Measurements from ENCODE around the gene ORMDL3.
"Not testable (repeated sequence)": the region's sequence is repeated elsewhere in the genome, so short reads cannot be mapped to it uniquely, and the experiment has no call there.

ORMDL3 gene

GRCh38 chr17:39948489-39948828 is 21.1 kb upstream of the ORMDL3 start:
- not testable (repeated sequence) for DNase-seq

DNA sequence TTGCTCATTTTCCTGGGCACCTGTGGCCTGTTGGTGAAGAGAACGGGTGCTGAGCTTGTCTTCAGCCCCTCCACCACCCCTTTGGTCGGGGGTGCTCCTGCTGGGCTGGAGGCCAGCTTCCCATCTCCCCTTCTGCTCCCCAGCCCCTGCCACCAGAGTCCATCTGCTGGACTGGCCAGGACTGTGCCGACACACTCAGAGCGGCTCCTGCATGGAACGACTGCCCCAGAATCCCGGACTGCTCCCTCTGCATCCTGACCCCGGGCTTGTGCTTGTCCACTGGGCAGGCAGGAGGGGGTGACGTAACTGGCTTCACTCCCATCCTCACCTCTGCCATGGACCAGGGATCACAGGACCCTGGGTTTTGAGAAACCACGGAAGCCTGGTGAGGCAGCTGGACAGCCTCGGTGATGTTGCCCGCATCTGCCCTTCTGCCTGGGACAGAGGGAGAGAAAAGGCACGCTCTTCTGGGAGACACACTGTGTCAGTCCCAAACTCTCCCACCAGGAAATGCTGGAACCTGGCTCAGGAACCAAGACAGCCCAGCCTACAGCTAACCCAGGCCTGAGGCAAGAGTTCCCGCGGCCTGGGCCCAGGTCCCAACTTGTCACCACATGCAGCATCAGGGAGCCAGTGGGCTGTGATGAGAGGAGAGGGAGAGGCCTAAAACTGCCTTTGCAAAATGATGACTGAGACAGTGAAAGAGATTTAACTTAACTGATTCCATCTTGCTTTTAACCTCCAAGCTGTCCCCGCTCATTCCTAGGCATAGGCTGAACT is 19.3 kb upstream of the ORMDL3 start:
- no peak for DNase-seq

DNA sequence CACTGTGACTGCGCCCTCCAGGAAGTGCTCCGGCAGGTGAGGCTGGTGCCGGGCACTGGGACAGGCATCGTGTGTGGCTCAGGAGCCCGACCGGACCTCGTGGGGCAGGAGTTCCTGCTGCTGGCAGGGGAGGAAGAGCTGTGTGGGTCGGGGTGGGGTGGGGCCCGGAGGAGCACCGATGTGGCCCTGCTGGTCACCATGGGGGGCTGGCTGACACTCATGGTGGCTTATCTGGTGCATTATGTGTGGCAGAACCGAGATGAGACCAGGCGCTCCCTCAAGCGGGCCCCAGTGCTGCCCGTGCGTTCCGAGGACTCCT is 17.0 kb upstream of the ORMDL3 start:
- DNase-seq, result no peak

DNA sequence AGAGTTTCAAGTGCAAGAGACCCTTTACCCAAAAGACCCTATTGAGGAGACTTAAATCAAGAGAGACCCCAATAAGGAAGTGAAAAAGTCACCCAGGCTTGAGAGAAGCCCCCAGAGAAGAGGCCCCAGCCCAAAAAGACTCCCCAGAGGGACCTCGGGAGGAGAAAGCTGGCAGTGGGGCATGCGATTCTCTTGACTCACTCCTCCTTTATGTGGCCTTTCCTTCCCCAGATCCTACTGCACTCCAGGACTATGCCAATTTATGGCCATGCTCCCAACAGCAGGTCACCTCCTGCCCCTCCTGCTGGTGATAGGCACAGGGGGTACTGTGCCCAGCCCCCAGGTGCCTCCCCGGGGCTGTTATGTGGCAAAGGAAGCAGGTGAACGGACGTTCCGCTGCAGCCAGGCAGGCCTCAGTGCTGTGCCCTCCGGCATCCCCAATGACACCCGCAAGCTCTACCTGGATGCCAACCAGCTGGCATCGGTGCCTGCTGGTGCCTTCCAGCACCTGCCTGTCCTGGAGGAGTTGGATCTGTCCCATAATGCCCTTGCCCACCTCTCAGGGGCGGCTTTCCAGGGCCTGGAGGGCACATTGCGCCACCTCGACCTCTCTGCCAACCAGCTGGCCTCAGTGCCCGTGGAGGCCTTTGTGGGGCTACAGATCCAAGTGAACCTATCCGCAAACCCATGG is 16.4 kb upstream of the ORMDL3 start:
- no peak for DNase-seq

- no peak for DNase-seq
Measured at GRCh38 chr17:39939588-39940419, 12.4 kb upstream of the ORMDL3 start.

DNA sequence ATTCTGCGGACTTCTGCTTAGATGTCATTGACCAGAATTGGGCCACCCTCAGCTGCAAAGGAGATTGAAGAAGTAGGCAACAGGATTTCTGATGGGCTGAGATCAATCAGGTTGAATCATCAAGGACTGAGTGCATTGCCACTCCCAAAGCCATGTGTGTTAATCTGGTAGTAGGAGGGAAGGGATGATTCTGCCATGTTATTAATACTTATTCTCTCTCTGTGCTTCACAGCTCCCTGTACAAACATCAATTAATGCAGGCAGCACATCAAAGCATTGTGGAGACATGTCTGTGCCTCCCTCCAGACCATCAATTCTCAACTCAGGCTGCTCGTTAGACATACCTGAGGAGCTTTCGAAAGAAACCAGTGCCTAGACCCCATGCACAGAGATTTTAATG is 11.7 kb upstream of the ORMDL3 start:
- DNase-seq, result no peak

- no peak for DNase-seq
Measured at GRCh38 chr17:39938140-39938869, 10.9 kb upstream of the ORMDL3 start.

DNA sequence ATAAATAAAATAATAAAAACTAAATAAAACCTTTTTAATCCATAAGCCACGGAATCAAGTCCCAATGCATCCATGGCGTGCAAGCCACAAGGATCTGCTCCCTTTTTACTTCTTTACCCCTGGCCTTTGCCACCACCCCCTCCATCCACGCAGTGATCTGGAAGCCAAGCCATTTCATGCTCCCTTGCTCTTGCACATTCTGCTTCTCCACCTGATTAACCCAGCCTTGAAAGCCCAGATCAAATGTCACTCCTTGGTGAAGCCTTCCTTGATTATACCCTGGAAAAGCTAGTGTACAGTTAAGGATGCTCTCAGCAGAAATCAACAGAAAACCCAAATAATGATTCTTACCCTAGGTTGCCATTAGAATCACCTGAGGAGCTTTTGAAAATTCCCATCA is 10.0 kb upstream of the ORMDL3 start:
- DNase-seq, result no peak

DNA sequence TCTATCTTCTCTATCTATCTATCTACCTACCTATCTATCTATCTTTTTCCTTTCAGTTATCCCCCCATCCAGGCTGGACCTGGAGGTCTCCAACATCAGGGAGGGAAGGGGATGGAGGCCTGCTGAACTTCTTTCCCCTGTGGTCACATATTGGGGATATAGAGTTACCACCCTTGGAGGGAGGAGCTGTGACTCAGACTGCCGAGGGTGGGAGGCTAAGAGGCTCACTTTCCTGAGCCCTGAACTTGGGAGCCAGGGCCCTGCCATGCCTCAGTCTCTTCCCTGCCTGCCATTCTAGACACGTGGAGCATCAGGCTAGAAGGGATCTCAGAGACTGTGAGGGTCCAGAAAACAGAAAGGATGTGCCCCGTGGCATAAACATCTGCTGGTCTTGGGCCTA is 8.5 kb upstream of the ORMDL3 start:
- no peak for DNase-seq

GRCh38 chr17:39934324-39934723 is 6.9 kb upstream of the ORMDL3 start:
- no peak for DNase-seq

- DNase-seq, result no peak
Measured at GRCh38 chr17:39933912-39934311, 6.5 kb upstream of the ORMDL3 start.

DNA sequence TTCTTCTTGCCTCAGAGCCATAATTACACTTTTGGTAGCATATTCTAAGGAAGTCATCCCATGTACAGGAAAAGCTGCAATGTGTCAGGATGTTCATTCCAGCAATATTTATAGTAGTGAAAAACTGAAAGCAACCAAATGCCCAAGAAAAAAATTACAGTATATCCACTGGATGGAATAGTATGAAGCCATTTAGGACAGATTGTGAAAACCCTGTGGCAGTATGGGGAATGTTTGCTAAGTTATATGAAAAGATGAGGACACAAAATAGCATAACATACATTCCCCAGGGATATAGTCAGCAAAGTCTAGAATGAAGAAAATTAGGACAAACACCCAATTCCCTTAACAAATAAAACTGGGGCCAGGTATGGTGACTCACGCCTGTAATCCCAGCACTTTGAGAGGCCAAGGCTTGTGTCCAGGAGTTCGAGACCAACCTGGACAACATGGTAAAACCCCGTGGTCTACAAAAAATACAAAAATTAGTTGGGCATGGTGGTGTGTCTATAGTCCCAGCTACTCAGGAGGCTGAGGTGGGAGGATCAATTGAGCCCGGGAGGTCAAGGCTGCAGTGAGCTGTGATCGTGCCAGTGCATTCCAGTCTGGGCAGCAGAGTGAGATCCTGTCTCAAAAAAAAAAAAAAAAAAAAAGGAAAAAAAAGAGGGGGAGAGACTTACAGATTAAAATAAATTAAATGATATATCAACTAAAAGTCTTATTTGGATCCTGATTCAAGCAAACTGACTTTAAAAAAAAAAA is 2.4 kb upstream of the ORMDL3 start:
- DNase-seq, result no peak

DNA sequence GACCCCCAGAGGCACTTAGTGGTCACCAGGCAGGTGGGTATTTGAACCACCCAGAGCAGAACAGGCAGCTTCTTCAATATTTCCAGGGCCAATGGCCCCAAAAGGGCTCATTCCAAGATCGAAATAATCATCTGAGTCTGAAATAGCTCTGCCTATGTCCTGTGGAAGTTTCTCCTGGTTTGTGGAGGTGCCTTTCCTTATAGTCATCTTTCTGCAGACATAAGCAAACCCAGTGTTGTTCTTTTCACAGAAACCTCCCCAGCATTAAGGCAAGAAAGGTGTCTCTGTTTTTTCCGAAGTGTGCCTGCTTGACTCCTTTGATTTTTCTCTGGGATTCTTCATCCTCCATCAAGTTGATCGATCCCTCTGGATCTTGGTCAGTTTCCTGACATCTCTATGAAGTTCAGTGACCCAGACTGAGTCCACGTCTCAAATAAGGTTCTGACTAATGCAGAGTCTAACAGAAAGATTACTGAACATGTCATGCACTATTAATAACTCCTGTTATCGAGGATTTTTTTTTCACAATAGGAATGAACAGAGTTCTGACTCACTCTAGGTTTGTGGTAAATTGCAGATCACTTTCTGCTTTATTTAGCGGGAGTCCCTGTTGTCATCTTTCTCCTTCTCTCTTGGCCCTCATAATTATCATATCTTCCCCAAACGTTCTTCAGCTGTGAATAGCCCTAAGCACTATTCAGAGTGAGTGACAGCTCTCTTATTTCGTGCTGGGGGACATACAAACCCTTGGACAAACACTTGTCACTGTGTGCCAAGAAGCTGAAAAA is 1.7 kb upstream of the ORMDL3 start:
- no peak for DNase-seq

DNA sequence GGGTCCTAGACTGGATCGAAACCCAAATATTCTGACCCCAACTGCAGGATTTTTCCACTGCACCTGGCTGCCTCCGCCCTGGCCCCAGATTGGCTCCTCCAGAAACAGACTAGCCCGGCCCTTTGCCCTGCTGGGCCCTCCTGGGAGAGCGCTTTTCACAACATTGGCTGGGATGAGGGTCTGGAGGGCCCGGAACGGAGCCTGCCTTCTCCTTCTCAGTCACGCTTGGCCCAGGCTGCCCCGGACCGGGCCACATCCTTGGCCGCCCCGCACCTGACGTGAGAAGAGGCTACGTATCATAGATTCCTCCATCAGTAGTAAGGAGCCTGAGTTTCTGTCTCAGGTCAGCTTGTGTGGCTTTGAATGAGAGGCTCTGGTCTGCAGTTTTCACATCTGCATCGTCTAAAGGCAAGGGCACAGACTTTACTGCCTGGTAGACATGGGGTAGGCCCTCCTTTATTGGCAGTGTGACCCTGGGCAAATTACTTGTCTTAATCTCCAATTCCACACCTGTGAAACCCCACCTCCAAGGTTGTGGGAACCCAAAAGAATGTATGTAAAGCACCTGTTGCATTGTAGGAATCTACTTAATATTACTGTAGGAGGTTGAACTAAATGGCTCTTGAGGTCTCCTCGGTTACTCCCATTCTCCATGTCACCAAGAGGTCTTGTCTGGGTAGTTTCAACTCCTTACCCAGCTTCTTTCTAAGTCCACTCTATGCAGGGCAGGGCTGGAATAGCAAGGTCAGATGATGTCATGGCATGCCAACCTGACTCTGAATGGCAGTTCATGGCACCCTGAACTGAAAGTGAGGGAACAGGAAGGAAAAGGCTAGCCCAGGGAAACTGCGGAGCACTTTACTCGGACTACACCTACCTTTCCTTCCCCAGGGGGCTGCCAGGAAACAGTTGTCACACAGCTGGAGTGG is 792 bp upstream of the ORMDL3 start:
- no peak for DNase-seq

- no peak for DNase-seq
Measured at GRCh38 chr17:39926588-39927100, 757 bp downstream of the ORMDL3 start.

DNA sequence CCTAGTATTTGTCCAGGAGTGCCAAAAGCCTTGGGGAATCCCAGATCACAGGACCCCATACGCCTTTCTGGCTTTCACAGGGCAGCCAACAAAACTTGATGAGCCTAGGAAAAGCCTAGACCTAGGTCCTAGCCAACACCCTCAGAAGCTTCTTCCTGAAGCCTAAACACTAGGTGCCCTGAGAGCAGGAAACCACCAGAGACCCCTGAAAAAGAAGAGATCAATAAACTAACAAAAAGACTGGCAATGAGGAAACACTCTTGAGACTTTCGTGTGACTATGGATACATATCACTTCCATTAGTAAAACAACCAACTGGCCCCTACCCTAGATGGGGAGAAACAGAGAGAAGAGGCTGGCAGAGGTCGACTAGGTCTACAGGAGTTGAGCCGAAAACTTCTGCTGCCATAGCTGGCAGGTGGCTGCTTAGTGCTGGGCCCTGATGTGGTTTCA is 1.2 kb downstream of the ORMDL3 start:
- DNase-seq, result no peak

- no peak for DNase-seq
Measured at GRCh38 chr17:39925282-39926134, 1.9 kb downstream of the ORMDL3 start.

- no peak for DNase-seq
Measured at GRCh38 chr17:39924691-39925055, 2.7 kb downstream of the ORMDL3 start.

All from NCI-H1105 (cell line).